ENCODE data around the gene HHAT. TPM values are rescaled to one million over a fixed set of nuclear protein-coding genes. Genes with fewer than 3 reads are reported as not detected.
A peak's percentile ranks its signal among the peaks of the same experiment; 100 is the strongest.

Gene HHAT
- total and polyA plus RNA-seq, 4 experiments from 2014 or later, result 4.3 to 6.8 (median 5.8) TPM

GRCh38 chr1:210313046-210313595 is 15.6 kb upstream of the HHAT start:
- H3K4me1 Mint-ChIP-seq, result peaks cover 5 to 8% (median 6%) of the 10 kb centered on the region in 4 donors
- H3K27ac ChIP-seq (ENCODE audit: low read depth, low read length), result no peak overlapping the region
- CTCF ChIA-PET (ENCODE audit: partially characterized antibody), result interaction anchor here (0.7 to 3.3 kb wide), 4 partner anchors 14 to 903 kb away, joined by 3 to 18 read pairs (median 3); no protein-coding TSS in a partner anchor

GRCh38 chr1:210313921-210314320 is 14.8 kb upstream of the HHAT start:
- no peak for DNase-seq
- H3K4me3 ChIP-seq (ENCODE audit: low read length in 2 of 2), result no peak overlapping the region
- H3K36me3 Mint-ChIP-seq, result no peaks in the 10 kb centered on the region
- no peak overlapping the region for H3K4me3 Mint-ChIP-seq
- H3K27me3 ChIP-seq (ENCODE audit: insufficient read depth, low read length), result no peaks in the 10 kb centered on the region
- peaks cover 3% of the 10 kb centered on the region in 2 donors for H3K27me3 Mint-ChIP-seq
- no peak overlapping the region for H3K27ac ChIP-seq (ENCODE audit: low read depth, low read length)
- no peaks in the 10 kb centered on the region for H3K36me3 ChIP-seq (ENCODE audit: insufficient read depth, low read length)
- intact Hi-C loops (cut with micrococcal nuclease), result loop anchor here (5.0 kb wide), 1 partner anchor 747 kb away; no protein-coding TSS in a partner anchor
- H3K4me1 Mint-ChIP-seq, result peaks cover 5 to 8% (median 6%) of the 10 kb centered on the region in 4 donors
- no peak overlapping the region for H3K27ac Mint-ChIP-seq
- CTCF ChIA-PET (ENCODE audit: partially characterized antibody), result interaction anchor here (1.2 to 1.4 kb wide), 2 partner anchors 13 to 460 kb away, joined by 3 read pairs; no protein-coding TSS in a partner anchor
- H3K9me3 Mint-ChIP-seq, result no peaks in the 10 kb centered on the region
- POLR2A ChIA-PET (ENCODE audit: partially characterized antibody), result no interaction called here
- no peaks in the 10 kb centered on the region for H3K9me3 ChIP-seq (ENCODE audit: control insufficient read depth in 1 of 2, low read length in 2 of 2)
- peaks cover 4% of the 10 kb centered on the region for H3K4me1 ChIP-seq (ENCODE audit: insufficient read depth, low read length)

More at GRCh38 chr1:210313046-210313595, 15.6 kb upstream of the HHAT start:
- Histone ChIP-seq H3K4me3 (ENCODE audit: low read length in 2 of 2) (no peak overlapping the region), H3K36me3 (ENCODE audit: insufficient read depth, low read length) (no peaks in the 10 kb centered on the region), H3K4me1 (ENCODE audit: insufficient read depth, low read length) (peaks cover 4% of the 10 kb centered on the region), H3K9me3 (ENCODE audit: control insufficient read depth in 1 of 2, low read length in 2 of 2) (no peaks in the 10 kb centered on the region), H3K27me3 (ENCODE audit: insufficient read depth, low read length) (no peaks in the 10 kb centered on the region)
- intact Hi-C loops (cut with micrococcal nuclease), result loop anchor here (5.0 kb wide), 1 partner anchor 746 kb away; no protein-coding TSS in a partner anchor
- peaks cover 5 to 7% of the 10 kb centered on the region in 2 donors for H3K27me3 Mint-ChIP-seq
- no peaks in the 10 kb centered on the region for H3K36me3 Mint-ChIP-seq
- H3K9me3 Mint-ChIP-seq, result no peaks in the 10 kb centered on the region
- DNase-seq, result no peak
- H3K4me3 Mint-ChIP-seq, result peak overlapping the region in 1 of 8 donors; percentile 12
- no peak overlapping the region for H3K27ac Mint-ChIP-seq
- POLR2A ChIA-PET (ENCODE audit: partially characterized antibody), result no interaction called here

GRCh38 chr1:210315529-210315928 is 13.2 kb upstream of the HHAT start:
- peaks cover 5 to 8% (median 6%) of the 10 kb centered on the region in 4 donors for H3K4me1 Mint-ChIP-seq
- no peaks in the 10 kb centered on the region for H3K9me3 ChIP-seq (ENCODE audit: control insufficient read depth in 1 of 2, low read length in 2 of 2)
- intact Hi-C loops (cut with micrococcal nuclease), result no loop called here
- H3K36me3 Mint-ChIP-seq, result no peaks in the 10 kb centered on the region
- H3K4me1 ChIP-seq (ENCODE audit: insufficient read depth, low read length), result peaks cover 4% of the 10 kb centered on the region
- H3K36me3 ChIP-seq (ENCODE audit: insufficient read depth, low read length), result no peaks in the 10 kb centered on the region
- H3K27ac ChIP-seq (ENCODE audit: low read depth, low read length), result no peak overlapping the region
- ChIA-PET POLR2A (ENCODE audit: partially characterized antibody) (no interaction called here), CTCF (ENCODE audit: partially characterized antibody) (no interaction called here)
- no peaks in the 10 kb centered on the region for H3K27me3 ChIP-seq (ENCODE audit: insufficient read depth, low read length)
- H3K27ac Mint-ChIP-seq, result no peak overlapping the region
- H3K4me3 Mint-ChIP-seq, result no peak overlapping the region
- H3K4me3 ChIP-seq (ENCODE audit: low read length in 2 of 2), result no peak overlapping the region
- no peaks in the 10 kb centered on the region for H3K9me3 Mint-ChIP-seq
- no peak for DNase-seq
- H3K27me3 Mint-ChIP-seq, result peaks cover 3% of the 10 kb centered on the region in 2 donors

GRCh38 chr1:210321131-210321530 is 7.6 kb upstream of the HHAT start:
- H3K4me3 Mint-ChIP-seq, result no peak overlapping the region
- Histone ChIP-seq H3K4me3 (ENCODE audit: low read length in 2 of 2) (no peak overlapping the region), H3K4me1 (ENCODE audit: insufficient read depth, low read length) (no peaks in the 10 kb centered on the region), H3K27ac (ENCODE audit: low read depth, low read length) (no peak overlapping the region), H3K27me3 (ENCODE audit: insufficient read depth, low read length) (no peaks in the 10 kb centered on the region), H3K36me3 (ENCODE audit: insufficient read depth, low read length) (no peaks in the 10 kb centered on the region), H3K9me3 (ENCODE audit: control insufficient read depth in 1 of 2, low read length in 2 of 2) (no peaks in the 10 kb centered on the region)
- DNase-seq, result no peak
- POLR2A ChIA-PET (ENCODE audit: partially characterized antibody), result interaction anchor here (0.8 kb wide), 1 partner anchor 10 kb away, joined by 3 read pairs; no protein-coding TSS in a partner anchor
- intact Hi-C loops (cut with micrococcal nuclease), result no loop called here
- CTCF ChIA-PET (ENCODE audit: partially characterized antibody), result no interaction called here
- no peak overlapping the region for H3K27ac Mint-ChIP-seq
- H3K4me1 Mint-ChIP-seq, result peaks cover 0 to 2% (median 0%) of the 10 kb centered on the region in 4 donors
- peaks cover 0 to 12% of the 10 kb centered on the region in 2 donors for H3K27me3 Mint-ChIP-seq
- peaks cover 0 to 9% (median 5%) of the 10 kb centered on the region in 8 donors for H3K9me3 Mint-ChIP-seq
- peaks cover 0 to 4% of the 10 kb centered on the region in 2 donors for H3K36me3 Mint-ChIP-seq

- Histone ChIP-seq H3K27me3 (ENCODE audit: insufficient read depth, low read length) (no peaks in the 10 kb centered on the region), H3K4me3 (ENCODE audit: low read length in 2 of 2) (no peak overlapping the region), H3K27ac (ENCODE audit: low read depth, low read length) (no peak overlapping the region), H3K4me1 (ENCODE audit: insufficient read depth, low read length) (no peaks in the 10 kb centered on the region), H3K9me3 (ENCODE audit: control insufficient read depth in 1 of 2, low read length in 2 of 2) (no peaks in the 10 kb centered on the region), H3K36me3 (ENCODE audit: insufficient read depth, low read length) (no peaks in the 10 kb centered on the region)
- H3K4me3 Mint-ChIP-seq, result no peak overlapping the region
- ChIA-PET CTCF (ENCODE audit: partially characterized antibody) (no interaction called here), POLR2A (ENCODE audit: partially characterized antibody) (no interaction called here)
- peaks cover 0 to 4% of the 10 kb centered on the region in 2 donors for H3K36me3 Mint-ChIP-seq
- DNase-seq, result no peak
- peaks cover 0 to 9% (median 6%) of the 10 kb centered on the region in 8 donors for H3K9me3 Mint-ChIP-seq
- H3K4me1 Mint-ChIP-seq, result peaks cover 0 to 2% (median 0%) of the 10 kb centered on the region in 4 donors
- H3K27me3 Mint-ChIP-seq, result peaks cover 0 to 12% of the 10 kb centered on the region in 2 donors
- H3K27ac Mint-ChIP-seq, result no peak overlapping the region
- intact Hi-C loops (cut with micrococcal nuclease), result no loop called here
Observed at GRCh38 chr1:210321552-210321951, 7.2 kb upstream of the HHAT start.

GRCh38 chr1:210323957-210324356 is 4.7 kb upstream of the HHAT start:
- no peak overlapping the region for H3K4me3 Mint-ChIP-seq
- no peak overlapping the region for H3K27ac ChIP-seq (ENCODE audit: low read depth, low read length)
- ChIA-PET POLR2A (ENCODE audit: partially characterized antibody) (no interaction called here), CTCF (ENCODE audit: partially characterized antibody) (interaction anchor here (0.9 kb wide), 1 partner anchor 75 kb away, joined by 3 read pairs; no protein-coding TSS in a partner anchor)
- H3K9me3 ChIP-seq (ENCODE audit: control insufficient read depth in 1 of 2, low read length in 2 of 2), result no peaks in the 10 kb centered on the region
- no peak overlapping the region for H3K27ac Mint-ChIP-seq
- intact Hi-C loops (cut with micrococcal nuclease), result no loop called here
- H3K27me3 Mint-ChIP-seq, result peaks cover 0 to 12% of the 10 kb centered on the region in 2 donors
- H3K4me1 ChIP-seq (ENCODE audit: insufficient read depth, low read length), result peaks cover 12% of the 10 kb centered on the region
- H3K27me3 ChIP-seq (ENCODE audit: insufficient read depth, low read length), result no peaks in the 10 kb centered on the region
- H3K9me3 Mint-ChIP-seq, result peaks cover 0 to 9% (median 6%) of the 10 kb centered on the region in 8 donors
- H3K36me3 ChIP-seq (ENCODE audit: insufficient read depth, low read length), result no peaks in the 10 kb centered on the region
- no peak for DNase-seq
- H3K4me1 Mint-ChIP-seq, result peaks cover 6 to 10% (median 8%) of the 10 kb centered on the region in 4 donors
- peaks cover 1 to 4% of the 10 kb centered on the region in 2 donors for H3K36me3 Mint-ChIP-seq
- H3K4me3 ChIP-seq (ENCODE audit: low read length in 2 of 2), result no peak overlapping the region

GRCh38 chr1:210325026-210325670 is 3.6 kb upstream of the HHAT start:
- peaks cover 0 to 12% of the 10 kb centered on the region in 2 donors for H3K27me3 Mint-ChIP-seq
- H3K4me1 Mint-ChIP-seq, result peaks cover 15 to 22% (median 19%) of the 10 kb centered on the region in 4 donors
- CTCF ChIA-PET (ENCODE audit: partially characterized antibody), result interaction anchor here (2.1 kb wide), 1 partner anchor 14 kb away, joined by 6 read pairs; no protein-coding TSS in a partner anchor
- H3K27ac ChIP-seq (ENCODE audit: low read depth, low read length), result no peak overlapping the region
- no peaks in the 10 kb centered on the region for H3K36me3 ChIP-seq (ENCODE audit: insufficient read depth, low read length)
- POLR2A ChIA-PET (ENCODE audit: partially characterized antibody), result no interaction called here
- no peak overlapping the region for H3K27ac Mint-ChIP-seq
- no peak overlapping the region for H3K4me3 Mint-ChIP-seq
- peaks cover 4 to 5% of the 10 kb centered on the region in 2 donors for H3K36me3 Mint-ChIP-seq
- peaks cover 21% of the 10 kb centered on the region for H3K4me1 ChIP-seq (ENCODE audit: insufficient read depth, low read length)
- H3K9me3 Mint-ChIP-seq, result peaks cover 0 to 9% (median 6%) of the 10 kb centered on the region in 8 donors
- H3K27me3 ChIP-seq (ENCODE audit: insufficient read depth, low read length), result no peaks in the 10 kb centered on the region
- H3K9me3 ChIP-seq (ENCODE audit: control insufficient read depth in 1 of 2, low read length in 2 of 2), result no peaks in the 10 kb centered on the region
- no peak for DNase-seq
- intact Hi-C loops (cut with micrococcal nuclease), result loop anchor here (5.0 kb wide), 1 partner anchor 932 kb away; the partner anchor contains the start of gene RCOR3
- no peak overlapping the region for H3K4me3 ChIP-seq (ENCODE audit: low read length in 2 of 2)

All from CD4-positive, alpha-beta memory T cell (primary cell).